ENCODE results near the gene RFT1.

DNA sequence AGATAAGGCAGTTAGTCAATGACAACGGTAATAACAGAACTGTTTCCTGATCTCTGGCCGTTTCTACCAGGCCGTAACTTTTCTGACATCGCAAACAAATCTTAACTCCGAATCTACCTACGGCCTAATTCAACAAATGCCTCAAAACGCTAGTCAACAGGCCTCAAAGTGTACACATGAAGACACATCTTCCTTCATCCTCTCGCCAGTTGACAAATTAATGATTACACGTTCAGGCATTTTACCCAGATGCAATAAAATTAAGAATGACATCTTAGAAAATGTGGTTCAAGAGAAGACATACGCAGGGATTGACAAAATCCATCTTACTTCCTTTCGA, 85.9 kb downstream of the RFT1 start:
- TF ChIP-seq, protein P1, sequence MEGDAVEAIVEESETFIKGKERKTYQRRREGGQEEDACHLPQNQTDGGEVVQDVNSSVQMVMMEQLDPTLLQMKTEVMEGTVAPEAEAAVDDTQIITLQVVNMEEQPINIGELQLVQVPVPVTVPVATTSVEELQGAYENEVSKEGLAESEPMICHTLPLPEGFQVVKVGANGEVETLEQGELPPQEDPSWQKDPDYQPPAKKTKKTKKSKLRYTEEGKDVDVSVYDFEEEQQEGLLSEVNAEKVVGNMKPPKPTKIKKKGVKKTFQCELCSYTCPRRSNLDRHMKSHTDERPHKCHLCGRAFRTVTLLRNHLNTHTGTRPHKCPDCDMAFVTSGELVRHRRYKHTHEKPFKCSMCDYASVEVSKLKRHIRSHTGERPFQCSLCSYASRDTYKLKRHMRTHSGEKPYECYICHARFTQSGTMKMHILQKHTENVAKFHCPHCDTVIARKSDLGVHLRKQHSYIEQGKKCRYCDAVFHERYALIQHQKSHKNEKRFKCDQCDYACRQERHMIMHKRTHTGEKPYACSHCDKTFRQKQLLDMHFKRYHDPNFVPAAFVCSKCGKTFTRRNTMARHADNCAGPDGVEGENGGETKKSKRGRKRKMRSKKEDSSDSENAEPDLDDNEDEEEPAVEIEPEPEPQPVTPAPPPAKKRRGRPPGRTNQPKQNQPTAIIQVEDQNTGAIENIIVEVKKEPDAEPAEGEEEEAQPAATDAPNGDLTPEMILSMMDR (conservative IDR thresholded peaks at IDR 0.05 in 1 of 2, IDR thresholded peaks at IDR 0.05 in 1 of 2; ENCODE audit: extremely low read depth in 1 of 2, insufficient read depth in 1 of 2, low read depth in 1 of 2, low read length in 2 of 2), result no peak
- no peak for TF ChIP-seq EZH2 (IDR thresholded peaks at IDR 0.05; ENCODE audit: borderline replicate concordance, low read length)

Measured in mammary epithelial cell (primary cell).